Left forelimb (tissue), 1 donor: ENCODE data around the gene PPP1R27.
"Not testable (repeated sequence)": the region's sequence is repeated elsewhere in the genome, so short reads cannot be mapped to it uniquely, and the experiment has no call there.

Experiments
- DNase-seq: peaks from one replicate; pipeline ENCODE4 v3.0.0-alpha.2; 2018; ENCODE audit warnings: low spot score

PPP1R27 gene

DNA sequence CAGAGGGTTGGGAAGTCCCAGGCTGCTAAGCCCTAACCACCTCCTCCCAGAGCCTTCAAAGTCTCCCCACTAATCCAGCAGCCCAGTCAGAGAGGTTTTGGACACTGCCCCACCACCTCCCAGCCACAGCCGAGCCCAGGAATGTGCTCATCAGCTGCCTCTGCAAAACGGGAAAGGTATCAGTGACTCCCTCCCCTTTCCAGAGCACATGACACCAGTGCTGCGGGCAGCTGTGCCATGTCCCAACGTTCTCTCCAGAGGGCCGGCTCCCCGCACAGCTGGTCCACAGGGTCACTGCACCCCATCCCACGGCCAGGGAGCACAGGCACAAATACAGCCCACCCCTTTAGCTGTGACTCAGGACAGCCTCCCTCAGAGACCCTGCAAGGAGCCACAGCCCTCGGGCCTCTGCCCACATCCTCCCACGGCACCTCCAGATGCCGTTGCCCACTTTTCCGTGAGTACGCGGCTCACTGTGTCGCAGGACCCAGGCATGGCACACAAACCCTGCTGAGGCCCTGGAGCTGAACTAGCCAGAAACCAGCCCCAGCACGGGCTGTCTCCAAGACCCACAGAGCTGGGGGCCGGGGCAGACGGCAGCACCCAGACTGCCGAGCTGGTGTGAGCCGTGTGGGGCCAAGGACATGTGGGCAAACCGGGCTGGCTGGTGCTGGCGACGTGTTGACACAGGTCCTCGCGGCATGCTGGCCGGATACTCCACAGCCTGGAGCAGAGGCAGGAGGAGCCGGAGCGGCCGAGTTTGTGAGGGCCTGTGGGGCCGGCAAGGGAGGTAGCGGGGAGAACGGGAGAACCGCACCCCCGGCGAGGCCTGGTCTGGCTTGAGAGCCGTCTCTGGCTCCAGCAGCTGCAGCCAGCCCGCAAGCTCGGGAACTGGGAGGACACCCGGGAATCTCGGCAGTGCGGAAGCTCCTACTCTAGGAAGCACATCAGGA, 6.3 kb upstream of the PPP1R27 start:
- DNase-seq = no peak

DNA sequence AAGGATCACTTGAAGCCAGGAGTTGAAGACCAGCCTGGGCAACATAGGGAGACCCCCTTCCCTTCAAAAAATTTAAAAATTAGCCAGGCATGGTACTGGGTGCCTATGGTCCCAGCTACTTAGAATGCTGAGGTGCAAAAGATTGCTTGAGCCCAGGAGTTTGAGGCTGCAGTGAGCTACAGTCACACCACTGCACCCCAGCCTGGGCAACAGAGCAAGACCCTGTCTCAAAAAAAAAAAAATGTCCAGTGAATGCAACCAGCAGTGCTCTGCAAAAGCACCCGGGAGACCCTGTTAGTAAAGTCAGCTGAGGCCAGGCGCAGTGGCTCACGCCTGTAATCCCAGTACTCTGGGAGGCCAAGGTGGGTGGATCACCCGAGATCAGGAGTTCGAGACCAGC, 5.2 kb upstream of the PPP1R27 start:
- DNase-seq = not testable (repeated sequence)

DNA sequence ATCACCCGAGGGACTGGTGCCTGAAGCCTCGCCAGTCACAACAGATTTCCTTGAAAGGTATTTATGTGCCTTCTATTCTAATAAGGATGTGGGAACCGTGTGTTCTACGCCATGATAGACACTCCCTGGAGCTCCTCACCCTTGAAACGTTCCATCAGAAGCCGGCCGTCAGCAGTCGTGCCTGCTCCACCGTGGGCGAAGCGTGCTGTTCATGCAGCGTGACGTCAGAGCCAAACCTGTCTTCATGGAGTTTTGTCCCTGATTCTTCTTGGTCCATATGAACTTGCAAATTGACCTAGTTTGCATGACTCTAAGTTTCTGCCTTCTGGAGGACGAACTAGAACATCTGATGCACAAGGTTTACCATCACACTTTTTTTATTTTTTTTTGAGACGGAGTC, 4.5 kb upstream of the PPP1R27 start:
- DNase-seq = no peak

DNA sequence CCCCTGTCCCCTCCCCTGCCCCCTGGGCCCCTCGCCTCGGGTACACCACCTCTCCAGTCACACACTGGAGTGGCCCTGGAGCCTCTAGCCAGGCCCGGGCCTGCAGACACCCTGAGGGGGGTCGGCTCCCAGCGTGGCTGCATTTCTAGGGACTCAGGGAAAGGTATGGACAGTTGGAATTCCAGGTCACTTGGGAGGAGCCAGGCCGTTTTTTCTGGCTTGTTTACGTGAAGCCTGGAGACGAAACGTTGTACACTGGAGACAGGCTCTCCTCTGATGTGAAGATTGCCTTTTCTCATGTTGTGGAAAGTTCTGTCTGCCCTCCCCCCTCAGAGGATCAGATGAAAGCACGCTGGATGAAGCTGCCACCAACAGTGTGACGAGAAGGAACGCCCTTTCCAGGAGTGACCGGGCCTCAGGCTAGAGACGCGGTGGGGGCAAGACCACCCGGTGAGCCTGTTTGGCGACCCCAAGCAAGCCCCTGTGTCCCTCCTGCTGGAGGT, 4.0 kb upstream of the PPP1R27 start:
- DNase-seq = no peak

DNA sequence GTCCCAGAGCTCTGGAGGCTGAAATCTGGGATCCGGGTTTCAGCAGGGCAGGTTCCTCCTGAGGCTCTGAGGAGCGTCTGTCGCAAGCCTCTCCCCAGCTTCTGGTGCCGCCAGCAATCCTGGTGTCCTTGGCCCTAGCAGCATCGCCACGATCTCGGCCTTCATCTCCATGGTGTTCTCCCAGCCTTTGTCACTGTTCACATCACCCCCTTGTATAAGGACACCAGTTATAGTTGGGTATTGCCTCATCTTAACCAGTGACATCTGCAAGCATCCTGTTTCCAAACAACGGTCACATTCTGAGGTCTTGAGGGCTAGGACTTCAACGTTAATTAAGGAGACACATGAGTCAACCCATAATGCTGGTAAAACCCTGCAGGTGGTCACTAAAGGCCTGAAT, 2.8 kb upstream of the PPP1R27 start:
- no peak for DNase-seq

DNA sequence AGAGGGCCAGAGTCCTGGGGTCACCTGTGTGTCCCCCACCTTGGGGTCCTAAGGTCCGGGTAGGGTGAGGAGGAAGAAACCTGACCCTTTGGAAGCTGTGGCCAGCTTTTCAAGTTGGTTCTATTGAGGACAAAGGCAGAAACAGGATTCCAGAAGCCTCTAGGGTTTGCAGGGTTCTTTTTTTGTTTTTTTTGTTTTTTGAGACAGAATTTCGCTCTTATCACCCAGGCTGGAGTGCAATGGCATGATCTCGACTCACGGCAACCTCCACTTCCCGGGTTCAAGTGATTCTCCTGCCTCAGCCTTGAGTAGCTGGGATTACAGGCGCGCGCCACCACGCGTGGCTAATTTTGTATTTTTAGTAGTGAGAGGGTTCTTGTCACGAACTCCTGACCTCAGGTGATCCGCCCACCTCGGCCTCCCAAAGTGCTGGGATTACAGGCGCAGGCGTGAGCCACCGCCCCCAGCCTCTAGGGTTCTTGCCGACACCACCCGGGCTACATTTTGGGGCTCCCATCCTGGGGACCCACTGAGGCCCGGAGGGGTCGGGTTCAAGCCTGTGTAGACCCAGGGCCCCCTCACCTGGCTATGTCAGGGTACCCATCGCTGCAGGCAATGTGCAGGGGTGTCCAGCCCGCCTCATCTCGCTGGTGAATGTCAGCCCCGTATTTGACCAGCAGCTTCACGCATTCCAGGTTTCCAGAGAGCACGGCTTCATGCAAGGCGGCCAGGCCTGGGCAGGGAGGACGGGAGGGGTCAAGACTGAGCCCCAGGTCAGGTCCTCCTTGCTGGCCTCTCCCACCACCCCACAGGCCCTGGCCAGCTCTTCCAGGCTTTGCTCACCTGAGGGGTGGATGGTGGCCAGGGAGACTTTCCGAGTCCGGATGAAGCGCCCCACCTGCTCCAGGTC, 674 bp downstream of the PPP1R27 start:
- no peak for DNase-seq

DNA sequence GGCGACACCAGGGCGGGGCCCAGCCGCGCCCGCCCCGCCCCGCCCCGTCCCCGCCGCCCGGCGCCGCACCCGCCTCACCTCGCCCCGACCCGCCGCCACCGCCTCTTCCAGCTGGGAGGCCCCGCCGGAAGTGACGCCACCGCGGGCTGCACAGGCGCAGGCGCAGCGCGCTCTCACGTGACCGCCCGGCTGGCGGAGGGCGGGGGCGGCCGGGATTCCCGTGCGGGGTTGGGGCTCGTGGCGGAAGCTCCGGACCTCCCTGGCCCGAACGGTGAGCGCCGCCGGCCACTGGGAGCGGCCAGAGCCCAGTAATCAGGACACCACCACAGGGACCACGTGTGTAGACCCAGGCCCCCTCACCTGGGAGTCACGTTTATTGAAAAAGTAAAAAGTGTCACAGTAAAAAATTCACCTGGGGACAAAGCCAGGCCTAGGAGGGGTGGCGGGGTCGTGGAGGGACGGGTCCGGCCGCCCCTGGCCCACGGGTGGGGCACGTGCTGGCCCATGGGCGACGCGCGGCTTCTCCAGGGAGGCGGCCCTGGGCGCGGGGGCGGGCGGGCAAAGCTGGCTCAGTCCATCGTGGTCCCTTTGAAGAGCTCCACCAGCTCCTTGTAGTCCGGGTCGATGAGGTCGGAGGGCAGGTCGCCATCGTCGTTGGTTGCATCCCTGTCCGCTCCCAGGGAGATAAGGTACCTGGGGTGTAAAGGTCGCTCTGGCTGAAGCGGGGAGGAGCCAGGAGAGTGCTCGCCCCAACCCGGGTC, 1.5 kb downstream of the PPP1R27 start, which contains the start of gene MCRIP1:
TSS of gene MCRIP1 (minus strand) at position 132 of the 761 bp plus-strand sequence. CDS start 8,785 bp downstream, outside the sequence.
- peak; percentile 96 for DNase-seq

DNA sequence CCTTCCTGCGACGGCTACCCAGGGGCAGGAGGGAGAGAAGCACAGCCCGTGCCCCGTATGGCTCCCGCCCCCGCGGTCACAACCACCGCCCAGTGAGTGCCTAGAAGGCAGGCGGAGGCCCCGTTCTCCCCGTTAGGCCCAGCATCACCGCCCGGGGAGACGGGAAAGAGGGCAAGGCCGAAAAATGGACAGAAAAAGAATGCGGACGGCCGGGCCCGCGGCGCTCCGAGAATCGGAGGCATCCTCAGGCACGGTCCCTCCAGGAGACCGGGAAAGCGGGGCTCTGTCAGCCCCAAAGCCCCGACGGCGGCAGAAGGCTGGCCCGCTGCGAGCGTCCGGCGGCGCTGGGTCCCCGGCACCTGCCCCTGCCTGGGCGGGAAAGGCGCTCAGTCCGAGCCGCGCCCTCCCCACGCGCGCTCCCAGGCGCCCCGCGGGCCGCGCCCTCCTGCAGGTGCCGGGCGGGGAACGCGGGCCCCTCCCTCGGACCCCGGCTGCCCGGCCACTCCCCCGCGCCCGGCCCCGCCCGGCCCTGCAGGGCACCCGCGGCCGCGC, 2.2 kb downstream of the PPP1R27 start:
- no peak for DNase-seq

DNA sequence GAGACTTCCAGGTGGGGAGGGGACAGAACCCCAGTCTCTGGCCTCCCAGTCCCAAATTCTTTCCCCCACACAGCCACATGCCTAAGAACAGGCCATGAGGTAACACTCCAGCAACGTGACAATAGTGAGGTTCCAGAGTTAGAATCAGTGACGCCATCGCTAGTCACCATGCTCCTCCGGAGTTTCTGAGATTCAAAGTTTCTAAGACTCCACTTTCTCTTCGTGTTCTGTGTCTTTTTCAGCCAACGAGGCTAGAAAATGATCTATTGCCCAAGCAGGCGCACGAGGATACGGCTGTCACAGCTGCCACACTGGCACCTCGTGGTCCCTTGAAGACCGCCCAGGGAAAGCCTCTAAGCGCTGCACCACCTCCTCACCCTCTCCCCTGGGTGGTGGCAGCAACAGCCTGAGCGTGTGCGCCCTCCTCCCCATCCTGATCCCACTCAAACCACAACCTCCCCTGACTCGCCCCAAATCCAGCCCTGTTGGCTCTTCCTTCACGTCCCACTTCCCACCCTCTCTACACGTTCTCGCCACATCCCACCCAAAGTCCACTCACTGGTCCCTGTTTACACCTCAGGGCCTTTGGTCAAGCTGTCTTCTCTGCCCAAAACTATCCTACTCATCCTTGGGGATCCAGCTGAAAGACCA, 2.8 kb downstream of the PPP1R27 start:
- no peak for DNase-seq

DNA sequence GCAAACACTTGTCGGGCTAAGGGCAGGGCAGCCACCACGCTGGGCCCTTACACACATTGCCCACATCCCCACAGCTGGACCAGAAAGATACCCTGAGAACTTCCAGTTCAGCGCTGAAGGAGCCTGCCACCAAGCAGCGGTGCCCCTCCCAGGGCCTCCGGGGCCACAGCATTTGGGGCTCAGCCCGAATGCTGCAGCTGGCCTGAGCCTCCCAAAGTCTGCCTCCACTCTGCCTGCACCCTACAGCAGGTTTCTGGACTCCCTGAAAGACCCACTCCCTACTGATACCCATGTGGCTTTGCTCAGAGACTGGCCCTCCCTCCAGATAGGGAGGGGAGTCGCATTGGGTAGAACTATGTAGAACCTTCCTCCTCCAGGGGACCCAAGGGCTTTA, 3.3 kb downstream of the PPP1R27 start:
- no peak for DNase-seq

DNA sequence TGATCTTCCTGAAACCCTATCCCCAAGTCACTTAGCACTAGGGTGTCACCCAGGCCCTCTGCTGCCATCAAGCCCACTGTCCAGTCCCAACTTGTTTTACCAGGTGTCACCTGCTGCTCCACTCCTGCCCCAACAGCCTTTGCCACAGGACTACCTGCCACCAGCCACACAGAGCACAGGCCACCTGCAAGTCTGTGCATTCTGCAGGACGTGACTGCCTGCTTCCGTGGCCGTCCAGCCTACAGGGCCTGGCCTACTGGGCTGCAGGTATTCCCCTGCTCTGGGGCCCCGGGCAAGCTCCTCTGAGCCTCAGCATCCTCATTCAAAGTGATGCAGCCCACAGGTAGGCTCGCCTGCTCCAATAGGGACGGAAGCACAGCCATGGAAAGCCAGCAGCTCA, 5.0 kb downstream of the PPP1R27 start:
- no peak for DNase-seq

DNA sequence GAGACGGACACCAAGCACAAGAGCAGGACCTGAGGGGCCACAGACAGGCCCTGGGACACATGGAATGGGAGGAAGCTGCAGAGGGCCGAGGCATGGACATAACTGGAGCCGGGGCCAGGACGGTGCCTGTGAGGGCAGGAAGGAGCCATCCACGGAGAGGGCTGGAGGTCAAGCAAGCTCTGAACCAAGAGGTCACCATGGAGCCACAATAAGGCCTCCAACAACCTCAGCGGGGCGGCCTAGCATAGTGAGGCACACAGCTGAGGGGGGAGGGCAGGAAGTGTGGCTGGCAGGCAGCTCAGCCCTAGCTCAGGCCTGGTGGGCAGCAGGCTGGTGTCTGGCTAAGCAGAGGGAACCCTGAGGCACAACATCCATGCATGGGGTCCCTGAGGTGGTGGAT, 6.2 kb downstream of the PPP1R27 start:
- no peak for DNase-seq

DNA sequence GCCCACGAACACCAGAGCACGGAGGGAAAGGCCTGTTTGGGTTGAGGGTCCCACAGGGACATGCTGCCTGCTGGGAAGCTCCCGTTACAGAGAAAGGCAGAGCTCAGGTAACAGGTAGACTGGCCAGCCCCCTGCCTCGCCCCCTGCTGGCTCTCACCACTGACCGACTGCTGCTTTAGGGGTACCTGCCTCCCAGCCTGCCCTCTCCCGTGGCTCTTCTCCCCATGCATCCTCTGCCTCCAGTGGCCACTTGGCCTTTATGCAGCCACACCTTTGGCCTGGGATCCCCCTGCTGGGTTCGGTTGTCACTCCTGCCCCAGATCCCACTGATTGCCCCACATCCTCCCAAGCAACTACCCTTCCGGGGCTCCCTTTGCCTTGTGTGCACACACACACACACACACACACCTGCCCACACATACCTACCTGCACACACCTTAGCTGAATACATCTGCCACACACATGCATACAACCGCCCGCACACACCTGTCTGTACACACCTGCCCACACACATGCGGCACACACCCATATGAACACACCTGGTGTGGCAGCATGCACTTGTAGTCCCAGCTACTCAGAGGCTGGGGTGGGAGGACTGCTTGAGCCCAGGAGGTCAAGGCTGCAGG, 8.9 kb downstream of the PPP1R27 start:
- DNase-seq = no peak

DNA sequence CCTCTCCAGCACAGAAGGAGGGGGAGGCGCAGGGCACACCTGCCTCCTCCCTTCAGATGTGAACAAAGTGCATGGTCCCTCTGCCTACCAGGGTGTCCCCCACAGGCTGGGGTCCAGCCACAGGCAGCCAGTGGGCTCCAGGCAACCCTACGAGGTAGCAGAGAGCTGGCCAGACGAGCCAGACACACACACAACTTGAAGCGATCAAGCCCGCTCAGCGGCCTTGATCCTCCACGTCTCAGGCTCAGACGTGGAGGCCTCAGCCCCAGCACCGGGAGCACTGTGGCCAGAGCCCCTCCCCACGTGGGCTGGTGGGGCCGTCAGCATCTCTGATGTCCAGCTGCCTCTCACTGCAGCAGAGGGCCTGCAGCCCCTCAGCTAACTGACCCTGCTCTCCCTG, 10.3 kb downstream of the PPP1R27 start:
- no peak for DNase-seq

DNA sequence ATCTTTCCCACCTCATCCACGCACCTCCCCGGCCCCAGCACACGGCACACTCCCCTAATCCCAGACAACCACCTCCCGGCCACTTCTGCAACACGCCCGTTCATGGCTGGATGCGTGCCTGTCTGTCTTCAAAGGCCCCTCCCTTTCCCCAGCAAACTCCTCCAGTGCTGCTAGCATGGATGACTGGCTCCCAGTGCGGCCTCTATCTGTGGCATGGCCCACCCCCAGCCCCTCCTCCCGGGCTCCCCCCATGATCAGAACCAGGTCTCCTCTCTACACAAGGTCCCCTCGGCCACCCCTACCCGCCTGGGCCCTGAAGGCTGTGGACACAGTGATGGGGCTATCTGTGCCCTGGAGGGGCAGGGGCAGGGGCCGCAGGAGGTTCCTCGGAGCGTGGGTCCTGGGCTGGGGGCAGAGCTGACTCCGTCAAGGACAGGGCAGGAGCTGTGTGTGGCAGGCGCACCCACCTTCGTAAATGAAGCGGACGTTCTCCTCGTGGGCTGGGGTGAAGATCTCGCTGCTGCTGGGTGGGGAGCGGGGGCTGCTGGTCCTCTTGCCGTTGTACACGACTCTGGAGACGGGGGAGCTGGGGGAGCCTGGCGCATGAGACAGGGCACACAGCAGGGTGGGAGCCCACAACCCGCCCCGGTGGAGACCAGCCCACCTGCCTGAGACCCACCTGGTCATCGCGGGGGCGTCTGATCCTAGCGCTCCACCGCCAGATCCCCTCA, 10.9 kb downstream of the PPP1R27 start:
- DNase-seq = no peak

DNA sequence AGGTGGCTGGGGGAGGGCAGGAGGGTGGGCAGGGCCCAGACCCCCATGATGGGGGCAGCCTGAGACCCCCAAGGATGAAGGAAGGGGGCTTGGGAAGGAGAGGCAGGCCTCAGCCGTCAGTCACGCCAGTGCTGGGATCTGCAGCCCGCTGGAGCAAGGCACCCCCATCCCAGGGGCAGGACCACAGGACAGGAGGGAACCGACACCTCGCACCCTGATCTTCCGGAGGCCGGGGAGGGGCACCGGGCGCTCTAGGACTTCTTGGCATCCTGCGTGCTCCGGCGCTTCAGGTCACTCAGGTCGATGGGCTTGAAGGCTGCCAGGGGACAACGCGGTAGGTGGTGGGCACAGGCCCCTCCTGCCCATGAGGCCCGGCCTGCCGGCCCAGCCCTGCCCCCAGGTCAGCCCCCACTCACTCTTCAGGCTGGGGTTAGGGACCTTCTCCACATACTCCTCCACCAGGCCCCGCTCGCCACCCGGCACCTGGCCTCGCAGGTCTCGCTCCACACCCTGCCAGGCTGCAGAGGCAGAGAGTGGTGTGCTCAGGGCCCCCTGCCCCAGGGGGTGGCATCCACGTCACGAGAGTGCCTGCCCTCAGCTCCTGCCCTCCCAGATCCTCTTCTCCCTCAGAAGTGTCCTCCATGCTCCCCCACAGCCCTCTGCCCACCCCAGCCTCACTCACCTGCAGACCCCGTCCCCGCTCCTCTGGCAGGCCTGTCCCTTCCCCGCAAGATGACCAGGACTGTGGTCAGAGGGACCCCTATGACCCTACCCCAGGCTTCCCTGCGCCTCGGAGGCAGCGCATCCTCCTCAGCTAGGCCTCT, 11.6 kb downstream of the PPP1R27 start:
- no peak for DNase-seq

DNA sequence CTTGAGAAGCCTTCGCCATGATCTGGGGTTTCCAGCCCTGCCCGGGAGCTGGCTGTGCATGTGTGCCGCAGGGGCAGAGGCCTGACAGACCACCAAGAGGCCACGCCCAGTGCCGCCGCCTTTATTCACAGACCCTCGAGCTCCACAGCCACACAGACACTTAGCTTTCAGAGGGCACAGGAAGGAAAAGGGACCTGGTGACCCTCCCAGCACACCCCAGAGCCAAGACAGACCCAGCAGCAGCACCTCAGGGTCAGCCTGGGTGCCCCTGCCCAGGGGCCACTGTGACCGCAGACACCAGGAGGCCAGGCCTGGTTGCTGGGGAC, 12.6 kb downstream of the PPP1R27 start:
- no peak for DNase-seq

DNA sequence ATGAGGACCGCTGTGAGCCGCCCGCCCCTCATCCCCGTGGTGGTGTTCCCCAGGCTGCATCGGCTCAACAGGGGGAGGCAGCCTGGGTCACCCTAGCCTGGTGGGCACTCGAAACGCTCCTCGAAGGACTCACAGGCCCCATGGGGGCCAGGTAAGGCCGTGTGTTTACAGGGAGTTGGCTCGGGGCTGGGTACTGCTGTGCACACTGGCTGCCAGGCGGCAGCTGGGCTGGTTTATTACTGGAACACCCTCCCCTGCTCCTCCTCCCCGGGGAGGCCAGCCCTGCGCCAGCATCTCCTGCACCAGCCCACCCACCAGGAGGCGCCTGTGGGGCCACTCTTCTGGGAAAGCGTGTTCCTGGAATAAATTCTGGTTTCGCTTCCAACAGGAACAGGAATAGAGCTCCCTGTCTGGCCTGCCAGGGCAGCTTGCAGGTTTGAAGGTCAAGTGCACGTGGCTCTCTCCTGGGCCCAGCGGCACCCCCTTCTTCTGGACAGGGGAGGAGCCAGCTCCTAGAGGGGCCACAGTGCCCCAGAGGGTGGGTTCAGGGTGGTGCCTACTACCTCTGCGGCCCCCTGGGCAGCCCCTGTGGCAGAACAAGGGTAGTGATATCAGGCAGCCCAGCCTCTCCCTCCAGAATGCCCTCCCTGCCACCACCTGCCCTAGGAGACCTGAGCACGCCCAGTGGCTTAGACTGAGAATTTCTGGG, 13.1 kb downstream of the PPP1R27 start:
- DNase-seq = no peak
